Adipocyte (in vitro differentiated cells): ENCODE results near the gene SSR1.
"Not testable (repeated sequence)": the region's sequence is repeated elsewhere in the genome, so short reads cannot be mapped to it uniquely, and the experiment has no call there.

Experiments used
- DNase-seq: peaks from one replicate; pipeline ENCODE4 v3.0.0-alpha.2; 2015; ENCODE audit warnings: low read depth
- H3K27me3 ChIP-seq: replicated peaks from 2 replicates; pipeline ENCODE4 v1.7.0; 2013; ENCODE audit warnings: mild to moderate bottlenecking, low read length, moderate library complexity; ENCODE audit not compliant: control insufficient read depth, insufficient read depth
- H3K36me3 ChIP-seq: 2 replicates; pipeline ENCODE4 v1.7.0; 2013; ENCODE audit warnings: low read length, mild to moderate bottlenecking, moderate library complexity; ENCODE audit not compliant: control insufficient read depth, insufficient read depth, severe bottlenecking
- H3K4me1 ChIP-seq: 2 replicates; pipeline ENCODE4 v1.7.0; 2013; ENCODE audit warnings: mild to moderate bottlenecking, low read length, moderate library complexity; ENCODE audit not compliant: control insufficient read depth, insufficient read depth
- H3K4me3 ChIP-seq: 2 replicates; pipeline ENCODE4 v1.7.0; 2013; ENCODE audit warnings: mild to moderate bottlenecking, low read length, moderate library complexity
- H3K9ac ChIP-seq: 2 replicates; pipeline ENCODE4 v1.7.0; 2013; ENCODE audit warnings: mild to moderate bottlenecking, low read length, moderate library complexity
- H3K9me3 ChIP-seq: 2 replicates; pipeline ENCODE4 v1.7.0; 2013; ENCODE audit warnings: mild to moderate bottlenecking, low read length, moderate library complexity; ENCODE audit not compliant: control insufficient read depth

SSR1 gene

GRCh38 chr6:7335519-7335918, 22.5 kb upstream of the SSR1 start:
- Histone ChIP-seq H3K27me3 (no peaks in the 10 kb centered on the region), H3K36me3 (no peaks in the 10 kb centered on the region), H3K9me3 (no peaks in the 10 kb centered on the region), H3K4me3 (no peak overlapping the region), H3K9ac (no peak overlapping the region), H3K4me1 (peaks cover 35% of the 10 kb centered on the region)
- DNase-seq, result no peak

GRCh38 chr6:7334685-7335084, 21.7 kb upstream of the SSR1 start:
- Histone ChIP-seq H3K36me3 (no peaks in the 10 kb centered on the region), H3K27me3 (no peaks in the 10 kb centered on the region), H3K9me3 (no peaks in the 10 kb centered on the region), H3K4me1 (peaks cover 35% of the 10 kb centered on the region), H3K4me3 (no peak overlapping the region), H3K9ac (no peak overlapping the region)
- no peak for DNase-seq

- H3K4me3 ChIP-seq, result peak overlapping the region; percentile 66
- no peaks in the 10 kb centered on the region for H3K36me3 ChIP-seq
- peak; percentile 11 for DNase-seq
- H3K4me1 ChIP-seq, result peaks cover 17% of the 10 kb centered on the region
- no peaks in the 10 kb centered on the region for H3K9me3 ChIP-seq
- H3K9ac ChIP-seq, result peak overlapping the region; percentile 79
- no peaks in the 10 kb centered on the region for H3K27me3 ChIP-seq
Observed at GRCh38 chr6:7332090-7332745, 19.2 kb upstream of the SSR1 start.

- no peak for DNase-seq
Observed at GRCh38 chr6:7331452-7331851, 18.5 kb upstream of the SSR1 start.

DNA sequence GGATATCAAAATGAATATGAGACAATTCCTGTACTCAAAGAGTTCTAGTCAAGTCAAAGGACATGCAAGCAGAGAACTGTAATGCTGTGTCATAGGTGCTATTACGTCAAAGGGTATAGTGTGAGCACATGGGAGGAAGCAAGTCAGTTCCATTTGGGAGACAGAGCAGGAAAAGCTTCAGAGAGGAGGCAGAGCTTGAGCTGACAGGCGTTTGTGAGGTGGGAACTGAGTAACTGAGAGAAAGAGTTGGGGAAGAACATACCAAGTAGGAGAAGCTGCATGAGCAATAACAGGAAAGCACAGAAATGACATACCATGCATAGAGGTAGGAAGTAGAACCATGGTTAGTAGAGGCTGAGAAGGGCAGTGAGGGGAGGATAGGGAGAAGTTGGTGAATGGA, 15.2 kb upstream of the SSR1 start:
- no peak for DNase-seq
- Histone ChIP-seq H3K9ac (no peak overlapping the region), H3K4me3 (no peak overlapping the region), H3K4me1 (peaks cover 17% of the 10 kb centered on the region), H3K27me3 (no peaks in the 10 kb centered on the region), H3K36me3 (no peaks in the 10 kb centered on the region), H3K9me3 (no peaks in the 10 kb centered on the region)

More at GRCh38 chr6:7331452-7331851, 18.5 kb upstream of the SSR1 start:
- Histone ChIP-seq H3K4me3 (peak overlapping the region; percentile 66), H3K9ac (peak overlapping the region; percentile 79), H3K9me3 (no peaks in the 10 kb centered on the region), H3K4me1 (peaks cover 17% of the 10 kb centered on the region), H3K27me3 (no peaks in the 10 kb centered on the region), H3K36me3 (no peaks in the 10 kb centered on the region)

- no peaks in the 10 kb centered on the region for H3K9me3 ChIP-seq
- H3K9ac ChIP-seq, result no peak overlapping the region
- no peak overlapping the region for H3K4me3 ChIP-seq
- H3K27me3 ChIP-seq, result no peaks in the 10 kb centered on the region
- H3K36me3 ChIP-seq, result no peaks in the 10 kb centered on the region
- DNase-seq, result no peak
- H3K4me1 ChIP-seq, result no peaks in the 10 kb centered on the region
Observed at GRCh38 chr6:7325750-7326149, 12.8 kb upstream of the SSR1 start.

DNA sequence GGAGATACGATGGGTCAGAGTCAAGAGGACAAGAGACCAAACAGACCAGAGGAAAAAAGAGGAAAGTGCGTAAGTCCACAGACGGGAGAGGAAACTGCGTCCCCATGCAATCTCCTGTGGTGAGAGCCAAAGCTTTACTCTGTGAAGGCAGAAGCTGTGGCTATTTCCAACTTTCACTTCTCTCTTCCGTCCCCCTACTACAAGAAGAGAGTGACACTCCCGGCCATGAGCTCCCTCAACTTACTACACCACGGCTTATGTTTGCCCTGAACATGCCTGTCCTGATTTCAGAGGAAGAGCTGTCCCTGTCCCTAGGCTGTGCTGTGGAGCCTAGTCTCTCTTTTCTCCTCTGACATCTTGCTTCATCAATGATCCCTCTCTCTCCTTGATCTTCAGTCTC, 11.5 kb upstream of the SSR1 start:
- no peak overlapping the region for H3K4me3 ChIP-seq
- H3K36me3 ChIP-seq, result no peaks in the 10 kb centered on the region
- H3K9ac ChIP-seq, result no peak overlapping the region
- DNase-seq, result no peak
- no peaks in the 10 kb centered on the region for H3K4me1 ChIP-seq
- H3K9me3 ChIP-seq, result no peaks in the 10 kb centered on the region
- H3K27me3 ChIP-seq, result no peaks in the 10 kb centered on the region

DNA sequence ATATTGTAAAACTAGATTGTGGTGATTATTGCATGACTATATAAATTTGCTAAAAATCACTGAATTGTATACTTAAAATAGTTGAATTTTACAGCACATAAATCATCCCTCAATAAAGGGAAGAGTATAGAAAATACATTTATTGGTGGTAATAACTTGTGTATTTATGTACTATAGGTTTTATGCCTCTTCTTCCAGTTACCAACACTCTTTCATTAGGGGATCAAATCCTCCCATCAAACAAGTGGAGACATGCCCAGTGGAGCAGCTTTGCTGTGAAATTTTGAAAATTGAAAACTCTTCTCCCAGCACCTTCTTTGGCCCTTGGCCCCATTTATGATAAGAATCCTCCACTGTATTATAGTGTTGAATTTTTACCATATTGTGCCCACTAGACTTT, 10.1 kb upstream of the SSR1 start:
- Histone ChIP-seq H3K9ac (no peak overlapping the region), H3K36me3 (no peaks in the 10 kb centered on the region), H3K27me3 (no peaks in the 10 kb centered on the region), H3K4me1 (no peaks in the 10 kb centered on the region), H3K9me3 (no peaks in the 10 kb centered on the region), H3K4me3 (no peak overlapping the region)
- DNase-seq, result no peak

DNA sequence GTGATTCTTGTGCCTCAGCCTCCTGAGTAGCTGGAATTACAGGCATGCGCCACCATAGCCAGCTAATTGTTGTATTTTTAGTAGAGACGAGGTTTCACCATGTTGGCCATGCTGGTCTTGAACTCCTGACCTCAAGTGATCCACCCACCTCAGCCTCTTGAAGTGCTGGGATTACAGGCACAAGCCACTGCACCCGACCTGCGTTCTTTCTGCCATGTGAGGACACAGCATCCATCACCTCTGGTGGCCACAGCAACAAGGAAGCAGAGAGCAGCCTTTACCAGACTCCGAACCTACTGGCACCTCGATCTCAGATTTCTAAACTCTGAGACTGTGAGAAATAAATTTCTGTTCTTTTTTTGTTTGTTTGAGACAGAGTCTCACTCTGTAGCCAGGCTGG, 8.9 kb upstream of the SSR1 start:
- not testable (repeated sequence) for DNase-seq, H3K27me3 ChIP-seq, H3K9me3 ChIP-seq, H3K4me3 ChIP-seq, H3K4me1 ChIP-seq, H3K36me3 ChIP-seq, H3K9ac ChIP-seq

- DNase-seq, H3K4me1 ChIP-seq, H3K36me3 ChIP-seq, H3K9me3 ChIP-seq, H3K9ac ChIP-seq, H3K4me3 ChIP-seq, H3K27me3 ChIP-seq: not testable (repeated sequence)
Observed at GRCh38 chr6:7319406-7319805, 6.4 kb upstream of the SSR1 start.

GRCh38 chr6:7317538-7317937, 4.5 kb upstream of the SSR1 start:
- H3K4me3 ChIP-seq, result no peak overlapping the region
- H3K27me3 ChIP-seq, result no peaks in the 10 kb centered on the region
- DNase-seq, result no peak
- no peak overlapping the region for H3K9ac ChIP-seq
- no peaks in the 10 kb centered on the region for H3K9me3 ChIP-seq
- H3K36me3 ChIP-seq, result no peaks in the 10 kb centered on the region
- H3K4me1 ChIP-seq, result peaks cover 6% of the 10 kb centered on the region
